HepG2 (cell line): Measurements from ENCODE around the gene UBA6. TPM values are rescaled to one million over a fixed set of nuclear protein-coding genes. Genes with fewer than 3 reads are reported as not detected.

Source experiments
- AHDC1 ChIP-seq: sonication (generic); formaldehyde crosslinking; IDR thresholded peaks from 2 replicates; pipeline ENCODE4 v1.5.1; 2020; ENCODE audit warnings: mild to moderate bottlenecking, missing genetic modification reagents, borderline replicate concordance
- ATAD3A ChIP-seq: sonication (generic); formaldehyde crosslinking; IDR thresholded peaks from 2 replicates; pipeline ENCODE4 v1.4.0; 2020; ENCODE audit warnings: missing genetic modification reagents
- CEBPG ChIP-seq: IDR thresholded peaks from 2 replicates; pipeline ENCODE4 v1.6.1; 2016
- FOXA1 ChIP-seq, 2 experiments: fragments of 450-650 bp in 1 of 2; sonication (generic) in 1 of 2; formaldehyde crosslinking in 1 of 2; IDR thresholded peaks; 2 replicates each; pipeline versions ENCODE4 v1.4.0 to v1.6.1; 2016 to 2020; ENCODE audit warnings: missing genetic modification reagents in 1 of 2
- HDAC2 ChIP-seq: sonication (generic); formaldehyde crosslinking; IDR thresholded peaks from 2 replicates; pipeline ENCODE4 v1.4.0; 2020; ENCODE audit warnings: missing genetic modification reagents
- HDAC6 ChIP-seq: fragments of 200-600 bp; sonication (generic); IDR thresholded peaks from 2 replicates; pipeline ENCODE4 v1.7.0; 2017; ENCODE audit warnings: mild to moderate bottlenecking, antibody characterized with exemption, low read length, low read depth
- HMG20A ChIP-seq: IDR thresholded peaks from 2 replicates; pipeline ENCODE4 v1.6.1; 2016; ENCODE audit warnings: borderline replicate concordance
- HNF4A ChIP-seq: sonication (generic); formaldehyde crosslinking; IDR thresholded peaks from 2 replicates; pipeline ENCODE4 v1.4.0; 2020; ENCODE audit warnings: missing genetic modification reagents
- MYPOP ChIP-seq: sonication (generic); formaldehyde crosslinking; IDR thresholded peaks from 2 replicates; pipeline ENCODE4 v1.8.1; 2023; ENCODE audit warnings: mild to moderate bottlenecking, moderate library complexity, missing genetic modification reagents
- SMYD3 ChIP-seq: sonication (generic); formaldehyde crosslinking; IDR thresholded peaks from 2 replicates; pipeline ENCODE4 v1.8.1; 2023; ENCODE audit warnings: mild to moderate bottlenecking, missing genetic modification reagents
- TRIM22 ChIP-seq: fragments of 450-650 bp; IDR thresholded peaks from 2 replicates; pipeline ENCODE4 v1.6.1; 2017
- USF2 ChIP-seq, 2 experiments: sonication (generic) in 1 of 2; formaldehyde crosslinking in 1 of 2; IDR thresholded peaks; 2 replicates each; pipeline versions ENCODE4 v1.5.1 to v1.6.1; 2011 to 2020; ENCODE audit warnings: borderline replicate concordance in 1 of 2, low read depth in 1 of 2, low read length in 1 of 2, mild to moderate bottlenecking in 1 of 2, missing genetic modification reagents in 1 of 2, moderate library complexity in 1 of 2
- ZNF143 ChIP-seq: sonication (generic); formaldehyde crosslinking; IDR thresholded peaks from 2 replicates; pipeline ENCODE4 v1.4.0; 2020; ENCODE audit warnings: missing genetic modification reagents
- ZNF335 ChIP-seq: sonication (generic); formaldehyde crosslinking; IDR thresholded peaks from 2 replicates; pipeline ENCODE4 v1.4.0; 2020; ENCODE audit warnings: missing genetic modification reagents
- ZNF720 ChIP-seq: sonication (generic); formaldehyde crosslinking; IDR thresholded peaks from 2 replicates; pipeline ENCODE4 v1.4.0; 2020; ENCODE audit warnings: missing genetic modification reagents
- ZNF784 ChIP-seq: sonication (generic); formaldehyde crosslinking; IDR thresholded peaks from 2 replicates; pipeline ENCODE4 v1.5.1; 2020; ENCODE audit warnings: missing genetic modification reagents, mild to moderate bottlenecking, borderline replicate concordance
- polyA plus RNA-seq, 8 experiments: library from polyadenylated mRNA; depleted of rRNA in 3 of 8; stranded (reverse) in 7 of 8; unstranded in 1 of 8; fragments of >200 nt; fragmentation: Illumina TruSeq in 4 of 8; extraction: Trizol in 4 of 8; gene quantifications; 2 replicates each; pipeline versions ENCODE4 v1.2.1 to v1.2.3, GENCODE V29; 2011 to 2016; ENCODE audit warnings: low read depth in 4 of 8, missing spikeins in 1 of 8, mixed read lengths in 1 of 8; ENCODE audit not compliant: insufficient read depth in 1 of 8
- total RNA-seq, 5 experiments: library from RNA; depleted of rRNA; stranded (reverse); fragments of >200 nt; fragmentation: Illumina TruSeq; extraction: Trizol; gene quantifications; 2 replicates each; pipeline ENCODE4 v1.2.3, GENCODE V29; 2016; ENCODE audit warnings: low read depth in 1 of 5

The UBA6 gene
- total and polyA plus RNA-seq, 2 of the 13 experiments (the other 11 are each of a cell fraction or from before 2014, with no cell fraction given): 33.3 to 75.4 TPM

GRCh38 chr4:67680581-67681222 lies 20.3 kb downstream of the UBA6 start (continued):
- TF ChIP-seq ZNF720 (CRISPR knock-in tag) (no peak), HDAC2 (CRISPR knock-in tag) (0 out of 2 replicates have a peak, but pooled peaks have one; percentile 14), ZNF143 (no peak), TRIM22 (no peak), AHDC1 (CRISPR knock-in tag) (0 out of 2 replicates have a peak, but pooled peaks have one; percentile 20), ZNF335 (CRISPR knock-in tag) (no peak), HMG20A (CRISPR knock-in tag) (peak; percentile 35; the same call in 1 of the 2 replicates), HDAC6 (no peak), SMYD3 (CRISPR knock-in tag) (no peak), MYPOP (no peak), FOXA1 (IDR thresholded peaks at IDR 0.05) (no peak), FOXA1 (CRISPR knock-in tag; IDR thresholded peaks at IDR 0.05) (peak; percentile 80), CEBPG (CRISPR knock-in tag) (peak; percentile 26; the same call in 1 of the 2 replicates), ATAD3A (no peak), ZNF784 (CRISPR knock-in tag) (no peak), HNF4A (CRISPR knock-in tag) (peak; percentile 61), USF2 (IDR thresholded peaks at IDR 0.05; ENCODE audit: low read depth, low read length) (no peak), USF2 (CRISPR knock-in tag; IDR thresholded peaks at IDR 0.05; ENCODE audit: borderline replicate concordance) (no peak)
